OCI-M2 (cell line): ENCODE results near the gene INS.
A peak's percentile ranks its signal among the peaks of the same experiment; 100 is the strongest.
"Not testable (repeated sequence)": the region's sequence is repeated elsewhere in the genome, so short reads cannot be mapped to it uniquely, and the experiment has no call there.

Experiments used
- DNase-seq: peaks from one replicate; lab custom pipeline; 2025; ENCODE audit not compliant: unreplicated experiment; lab: John Stamatoyannopoulos, UW

INS gene

GRCh38 chr11:2199466-2200341 is 38.7 kb upstream of the INS start:
- DNase-seq, result no peak

DNA sequence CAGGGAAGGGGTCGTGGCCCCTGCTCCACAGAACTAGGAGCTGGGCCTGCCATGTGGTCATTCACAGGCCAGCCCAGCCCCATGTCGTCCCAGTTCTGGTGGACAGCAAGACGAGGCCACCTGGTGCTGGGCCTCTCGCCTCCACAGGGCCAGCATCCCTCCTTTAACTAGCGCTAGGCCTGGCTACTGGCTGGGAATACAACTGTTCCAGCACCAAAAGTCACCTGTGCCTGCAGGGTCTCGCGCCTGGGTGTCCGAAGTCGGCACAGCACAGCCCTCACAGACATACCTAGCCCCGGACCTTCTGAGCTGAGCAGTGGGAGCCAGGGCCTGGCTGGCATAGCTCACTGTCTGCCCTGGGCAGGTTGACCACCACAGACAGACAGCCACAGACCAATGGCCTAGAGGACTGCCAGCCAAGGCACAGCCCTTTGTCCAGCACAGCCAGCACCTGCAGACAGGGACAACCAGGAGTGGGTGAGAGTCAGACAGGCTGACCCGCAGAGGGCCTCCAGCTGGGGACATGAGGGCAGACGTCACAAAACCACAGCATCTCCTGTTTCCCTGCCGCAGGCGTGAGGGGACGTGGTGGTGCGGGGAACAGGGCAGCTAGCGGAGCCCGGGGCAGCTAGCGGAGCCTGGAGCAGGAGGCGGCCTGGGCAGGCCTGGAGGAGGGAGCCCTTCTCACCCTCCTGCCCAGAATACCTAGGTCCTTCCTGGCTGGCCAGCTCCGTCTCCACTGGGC is 37.8 kb upstream of the INS start:
- DNase-seq, result no peak

DNA sequence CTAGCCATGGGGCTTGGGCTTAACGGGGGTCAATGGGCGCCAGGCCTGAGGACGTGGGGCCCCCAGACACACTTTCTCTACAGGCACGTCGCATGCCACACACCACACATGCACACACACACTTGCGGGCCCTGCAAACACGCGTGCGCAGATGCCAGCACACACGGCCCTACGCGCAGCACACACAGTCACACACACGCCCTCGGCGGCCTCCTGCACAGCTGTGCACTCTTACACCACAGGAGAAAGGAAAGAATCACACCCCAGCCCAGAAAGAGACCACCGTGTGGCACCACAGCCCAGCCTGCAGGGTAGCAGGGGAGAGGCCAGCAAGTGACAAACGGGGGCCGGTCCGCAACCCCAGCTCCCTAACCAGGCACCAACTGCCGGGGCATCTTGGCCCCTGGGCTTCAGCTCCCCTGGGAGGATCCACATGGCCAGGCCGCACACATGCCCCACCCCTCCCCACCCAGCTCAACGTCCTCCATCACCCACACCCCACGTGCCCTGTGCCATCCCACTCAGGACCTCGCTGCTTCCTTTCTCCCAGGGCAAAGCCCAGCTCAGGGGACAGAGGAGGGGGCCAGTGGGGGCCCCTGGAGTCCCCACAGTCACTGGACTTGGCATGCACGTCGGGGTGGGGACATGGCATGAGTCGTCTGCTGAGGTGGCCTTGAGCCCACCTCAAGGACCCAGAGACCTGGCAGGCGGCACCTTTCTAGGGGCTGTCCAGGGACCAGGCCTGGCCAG is 36.9 kb upstream of the INS start:
- DNase-seq, result no peak

- peak; percentile 1 for DNase-seq
Measured at GRCh38 chr11:2196970-2197770, 36.2 kb upstream of the INS start.

- no peak for DNase-seq
Measured at GRCh38 chr11:2195756-2196088, 34.7 kb upstream of the INS start.

GRCh38 chr11:2194877-2195755 is 34.1 kb upstream of the INS start:
- no peak for DNase-seq

DNA sequence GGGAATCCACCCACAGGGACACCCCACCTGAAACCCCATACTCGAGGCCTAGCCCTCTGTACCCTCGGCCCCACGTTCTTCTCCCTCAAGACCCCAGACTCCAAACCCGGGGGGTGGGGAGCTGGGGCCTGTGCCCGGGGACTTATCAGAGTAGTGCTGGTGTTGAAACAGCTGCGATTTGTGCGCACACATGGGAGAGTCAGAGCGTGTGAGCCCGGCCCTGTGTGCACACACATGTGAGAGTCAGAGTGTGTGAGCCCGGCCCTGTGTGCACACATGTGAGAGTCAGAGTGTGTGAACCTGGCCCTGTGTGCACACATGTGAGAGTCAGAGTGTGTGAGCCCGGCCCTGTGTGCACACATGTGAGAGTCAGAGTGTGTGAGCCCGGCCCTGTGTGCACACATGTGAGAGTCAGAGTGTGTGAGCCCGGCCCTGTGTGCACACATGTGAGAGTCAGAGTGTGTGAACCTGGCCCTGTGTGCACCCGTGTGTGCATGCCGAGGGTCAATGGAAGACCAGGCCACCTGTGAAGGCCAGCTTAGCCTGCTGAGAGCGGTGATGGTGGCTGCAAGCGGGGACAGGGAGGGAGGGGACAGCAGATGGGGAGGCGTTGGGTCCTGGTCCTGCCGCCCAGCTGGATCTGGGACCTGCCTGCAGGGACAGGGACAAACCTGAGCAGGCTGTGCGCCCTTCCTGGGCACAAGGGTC is 33.0 kb upstream of the INS start:
- DNase-seq, result not testable (repeated sequence)

GRCh38 chr11:2193099-2193887 is 32.3 kb upstream of the INS start:
- DNase-seq, result no peak

DNA sequence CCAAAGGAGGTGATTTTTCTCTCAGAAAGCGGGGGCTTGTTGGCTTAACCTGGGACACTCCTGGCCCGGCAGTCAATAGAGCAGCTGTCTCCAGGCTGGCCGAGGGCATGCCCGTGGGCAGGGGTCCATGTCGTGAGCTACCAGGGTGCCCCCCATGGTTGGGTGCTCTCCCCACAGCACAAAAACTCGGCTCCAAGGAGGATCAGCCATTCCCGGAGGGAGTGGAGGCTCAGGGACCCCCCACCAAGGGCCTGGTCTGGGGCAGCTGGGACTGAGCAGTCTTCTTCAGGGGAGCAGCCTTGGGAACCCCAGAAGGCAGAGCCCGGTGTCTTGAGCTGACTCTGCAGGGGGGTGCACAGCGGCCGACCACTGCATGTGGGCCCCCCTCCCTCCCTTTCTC is 31.4 kb upstream of the INS start:
- no peak for DNase-seq

DNA sequence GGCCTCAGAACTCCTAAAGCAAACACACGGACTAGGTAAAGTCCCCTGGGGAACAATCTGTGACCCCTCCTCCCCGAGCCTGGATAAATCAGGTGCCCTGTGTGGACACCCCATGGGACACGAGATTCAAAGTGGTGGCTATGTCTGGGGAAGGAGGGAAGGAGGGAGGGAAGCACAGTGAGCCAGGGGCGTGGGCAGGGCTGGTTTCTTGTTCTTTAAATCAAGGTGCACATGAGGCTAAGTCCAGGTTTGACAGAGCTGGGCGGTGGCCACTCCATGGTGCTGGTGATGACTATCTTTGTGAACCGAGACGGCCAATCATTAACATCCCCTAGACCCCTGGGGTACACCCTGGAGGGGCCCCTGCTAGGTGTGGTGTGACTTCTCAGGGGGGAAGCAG is 30.9 kb upstream of the INS start:
- DNase-seq, result no peak

- DNase-seq, result no peak
Measured at GRCh38 chr11:2190657-2191471, 29.9 kb upstream of the INS start.

- DNase-seq, result no peak
Measured at GRCh38 chr11:2189938-2190656, 29.1 kb upstream of the INS start.

DNA sequence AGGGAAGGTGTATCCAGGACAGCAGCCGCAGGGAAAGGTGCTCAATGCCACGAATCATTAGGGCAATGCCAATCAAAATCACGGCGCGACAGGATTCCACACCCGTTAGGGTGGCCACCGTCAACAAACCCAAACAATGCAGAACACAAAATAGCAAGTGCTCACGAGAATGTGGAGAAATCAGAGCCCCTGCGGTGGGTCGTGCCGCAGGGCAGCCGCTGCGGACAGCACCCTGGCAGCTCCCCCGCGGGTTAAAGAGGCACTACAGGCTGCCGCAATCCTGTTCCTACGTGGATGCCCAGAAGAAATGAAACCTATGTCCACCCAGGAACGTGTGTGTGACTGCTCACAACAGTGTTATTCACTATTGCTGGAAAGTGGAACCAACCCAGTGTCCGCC is 27.7 kb upstream of the INS start:
- no peak for DNase-seq

DNA sequence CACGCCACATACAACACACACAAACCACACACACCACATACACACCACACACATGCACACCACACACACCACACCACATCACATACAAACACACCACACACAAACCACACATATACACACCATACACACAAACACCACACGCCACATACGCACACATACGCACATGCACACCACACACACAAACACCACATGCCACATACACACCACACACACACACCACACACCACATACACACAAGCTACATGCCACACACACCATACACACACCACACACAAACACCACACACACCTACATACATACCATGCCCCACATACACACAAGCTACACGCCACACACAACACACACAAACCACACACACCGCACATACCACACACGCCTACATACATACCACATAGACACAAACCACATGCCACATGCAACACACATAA is 26.3 kb upstream of the INS start:
- DNase-seq, result no peak

DNA sequence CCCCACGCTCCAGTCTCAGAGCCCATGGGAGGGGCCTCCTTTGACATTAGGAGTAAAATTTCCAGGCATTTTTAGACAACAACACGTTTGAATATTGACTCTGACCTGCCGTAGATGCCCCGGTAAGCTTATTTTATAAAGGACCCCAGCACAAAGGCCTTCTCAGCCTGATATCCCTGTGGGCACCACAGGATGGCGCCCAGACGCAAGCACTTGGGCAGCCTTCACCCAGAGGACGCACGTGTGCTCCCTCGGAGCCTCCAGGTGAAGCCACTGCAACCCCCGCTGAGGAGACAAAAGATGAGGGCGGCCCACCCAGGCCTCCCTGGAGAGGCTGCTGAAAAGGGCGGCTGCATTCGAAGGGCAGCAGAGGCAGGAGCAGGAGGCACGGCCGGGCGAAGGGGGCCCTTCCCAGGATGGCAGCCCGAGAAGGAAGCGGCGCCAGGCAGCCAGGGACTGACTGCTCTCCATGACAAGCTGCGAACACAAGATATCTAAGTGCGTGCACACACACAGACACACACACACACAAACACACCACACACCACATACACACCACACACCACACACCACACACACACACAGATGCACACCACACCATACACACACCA is 25.8 kb upstream of the INS start:
- no peak for DNase-seq

DNA sequence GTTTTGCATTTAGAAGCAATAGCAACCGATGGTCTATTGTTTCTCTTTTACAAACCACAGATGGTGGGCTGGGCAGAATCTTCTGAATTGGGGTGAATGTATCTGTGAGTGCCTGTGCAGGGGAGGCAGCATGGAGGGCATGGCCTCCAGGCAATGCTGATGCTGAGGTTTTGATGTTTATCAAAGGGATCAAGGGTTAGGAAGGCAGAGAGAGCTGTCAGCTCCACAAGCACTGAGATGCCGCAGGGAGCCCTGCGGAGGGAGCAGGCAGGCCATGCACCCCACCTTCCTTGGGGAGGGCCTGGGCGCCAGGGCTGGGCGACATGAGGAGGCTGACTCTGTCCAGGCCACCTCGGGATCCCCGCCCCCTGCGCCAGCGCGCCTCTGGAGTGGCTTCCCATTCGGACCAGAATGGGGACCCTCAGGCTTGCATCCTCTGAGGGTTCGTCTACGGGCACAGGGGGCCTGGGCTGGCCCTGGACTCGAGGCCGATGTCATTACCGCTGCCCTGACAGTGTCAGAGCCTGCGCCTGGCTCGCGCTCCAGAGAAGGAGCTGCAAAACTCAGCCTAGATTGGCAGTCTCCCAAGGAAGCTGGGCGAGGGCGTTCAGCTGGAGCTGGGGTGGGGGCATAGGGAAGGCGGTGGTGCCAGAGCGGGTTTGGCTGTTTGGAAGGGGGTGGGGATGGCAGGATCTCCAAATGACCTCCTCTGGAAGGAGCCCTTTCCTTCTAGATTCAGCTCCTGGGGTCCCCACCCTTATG is 24.5 kb upstream of the INS start:
- no peak for DNase-seq
